NCI-H2227 (cell line): Measurements from ENCODE around the gene DIP2C.
"Not testable (repeated sequence)": the region's sequence is repeated elsewhere in the genome, so short reads cannot be mapped to it uniquely, and the experiment has no call there.

Experiments used
- DNase-seq: peaks from one replicate; lab custom pipeline; 2025; ENCODE audit not compliant: unreplicated experiment; lab: John Stamatoyannopoulos, UW

The DIP2C gene

GRCh38 chr10:695396-695795, 5.9 kb upstream of the DIP2C start:
- no peak for DNase-seq

- DNase-seq: no peak
These were observed 4.0 kb upstream of the DIP2C start for GRCh38 chr10:693506-693905.

GRCh38 chr10:692682-693351, 3.3 kb upstream of the DIP2C start:
- DNase-seq: no peak

- no peak for DNase-seq
These were observed 1.7 kb upstream of the DIP2C start for GRCh38 chr10:691216-691615.

GRCh38 chr10:690372-691161, 1.1 kb upstream of the DIP2C start:
- no peak for DNase-seq

- DNase-seq: no peak
These were observed 382 bp downstream of the DIP2C start for GRCh38 chr10:689121-689451.

- peak; percentile 49 for DNase-seq
These were observed 952 bp downstream of the DIP2C start for GRCh38 chr10:688312-689120.

GRCh38 chr10:687583-688311, 1.7 kb downstream of the DIP2C start:
- DNase-seq: no peak

- DNase-seq: no peak
These were observed 3.1 kb downstream of the DIP2C start for GRCh38 chr10:686155-686931.

GRCh38 chr10:685613-686012, 3.9 kb downstream of the DIP2C start:
- DNase-seq: no peak

GRCh38 chr10:683448-684071, 5.9 kb downstream of the DIP2C start:
- DNase-seq: peak; percentile 68

- DNase-seq: peak; percentile 60
These were observed 6.5 kb downstream of the DIP2C start for GRCh38 chr10:682931-683447.

- no peak for DNase-seq
These were observed 7.7 kb downstream of the DIP2C start for GRCh38 chr10:681670-682318.

- DNase-seq: no peak
These were observed 8.7 kb downstream of the DIP2C start for GRCh38 chr10:680745-681144.

GRCh38 chr10:680146-680545, 9.3 kb downstream of the DIP2C start:
- DNase-seq: no peak

GRCh38 chr10:679556-679955, 9.9 kb downstream of the DIP2C start:
- no peak for DNase-seq

- DNase-seq: not testable (repeated sequence)
These were observed 10.8 kb downstream of the DIP2C start for GRCh38 chr10:678662-679005.

GRCh38 chr10:677750-678661, 11.5 kb downstream of the DIP2C start:
- DNase-seq: no peak
